22Rv1 (cell line): ENCODE results near the gene CS.
"Not testable (repeated sequence)": the region's sequence is repeated elsewhere in the genome, so short reads cannot be mapped to it uniquely, and the experiment has no call there.

Experiments
- H3K27ac ChIP-seq: fragments of 450-650 bp; 2 replicates; pipeline ENCODE4 v1.5.1; 2017
- CTCF ChIP-seq: fragments of 450-650 bp; IDR thresholded peaks from 2 replicates; pipeline ENCODE4 v1.5.1; 2017; ENCODE audit warnings: mild to moderate bottlenecking
- ZFX ChIP-seq: fragments of 450-650 bp; IDR thresholded peaks from 2 replicates; pipeline ENCODE4 v1.6.1; 2017; ENCODE audit warnings: antibody characterized with exemption, borderline replicate concordance

CS gene

GRCh38 chr12:56288705-56289387 is 11.3 kb downstream of the CS start:
- no peak for TF ChIP-seq CTCF
- TF ChIP-seq ZFX: no peak
- 0 out of 2 replicates have a peak overlapping the region, but pooled peaks have one; percentile 0 for H3K27ac ChIP-seq

GRCh38 chr12:56286044-56286830 is 13.9 kb downstream of the CS start:
- TF ChIP-seq ZFX: no peak
- TF ChIP-seq CTCF: no peak
- H3K27ac ChIP-seq: 0 out of 2 replicates have a peak overlapping the region, but pooled peaks have one; percentile 8

- not testable (repeated sequence) for H3K27ac ChIP-seq
Observed at GRCh38 chr12:56284263-56284662, 15.9 kb downstream of the CS start.

DNA sequence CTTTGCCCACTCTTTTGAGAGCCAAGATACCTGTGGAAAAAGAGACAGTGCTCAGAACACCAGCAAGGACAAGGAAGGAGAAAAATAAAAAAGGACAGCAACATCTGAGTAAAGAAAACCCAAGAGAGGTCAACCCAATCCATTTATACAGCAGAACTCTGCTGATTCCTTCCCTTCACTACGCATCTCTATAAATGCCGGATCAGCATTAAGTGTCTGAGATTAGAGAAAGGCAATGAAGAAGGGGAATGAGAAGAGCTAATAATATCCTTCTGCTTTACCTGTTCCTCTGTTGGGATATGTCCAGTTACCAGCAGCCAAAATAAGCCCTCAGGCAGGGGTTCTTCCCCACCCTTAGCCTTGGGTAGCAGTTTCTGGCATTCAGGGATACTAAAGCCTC is 17.6 kb downstream of the CS start:
- H3K27ac ChIP-seq: no peak overlapping the region
- TF ChIP-seq ZFX: no peak
- no peak for TF ChIP-seq CTCF

DNA sequence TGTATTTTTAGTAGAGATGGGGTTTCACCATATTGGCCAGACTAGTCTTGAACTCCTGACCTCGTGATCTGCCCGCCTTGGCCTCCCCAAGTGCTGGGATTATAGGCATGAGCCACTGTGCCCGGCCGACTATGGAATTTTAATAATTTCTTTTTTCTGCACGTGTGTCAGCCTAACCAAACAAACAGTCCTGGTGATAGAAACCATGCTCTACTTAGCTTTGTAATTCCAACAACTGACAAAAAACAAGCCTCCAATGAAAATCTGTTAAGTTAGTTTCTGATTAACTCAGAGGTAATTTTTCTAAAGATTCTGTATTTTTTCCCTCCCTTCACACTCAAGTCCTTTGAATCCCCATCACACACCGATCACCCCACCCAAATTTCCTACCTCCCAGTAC is 18.1 kb downstream of the CS start:
- no peak overlapping the region for H3K27ac ChIP-seq
- TF ChIP-seq ZFX (no peak), CTCF (no peak)

GRCh38 chr12:56280849-56281248 is 19.3 kb downstream of the CS start:
- TF ChIP-seq ZFX: no peak
- no peak for TF ChIP-seq CTCF
- no peak overlapping the region for H3K27ac ChIP-seq

DNA sequence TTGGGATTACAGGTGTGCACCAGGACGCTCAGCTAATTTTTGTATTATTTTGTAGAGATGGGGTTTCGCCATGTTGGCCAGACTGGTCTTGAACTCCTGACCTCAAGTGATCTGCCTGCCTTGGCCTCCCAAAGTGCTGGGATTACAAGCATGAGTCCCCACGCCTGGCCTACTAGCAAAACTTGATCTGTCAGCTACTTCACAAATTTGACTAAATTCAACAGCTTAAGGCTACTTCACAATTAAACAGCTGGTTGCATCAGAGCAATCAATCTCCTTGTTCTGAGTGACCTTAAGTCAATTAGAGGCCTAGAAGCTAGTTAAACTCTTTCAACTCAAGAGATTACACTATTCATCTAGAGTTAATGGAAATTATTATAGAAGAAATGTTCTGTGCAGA is 21.2 kb downstream of the CS start:
- TF ChIP-seq ZFX: no peak
- no peak for TF ChIP-seq CTCF
- no peak overlapping the region for H3K27ac ChIP-seq
